ENCODE data around the gene TMEM53.

GRCh38 chr1:44681905-44682882, 7.9 kb upstream of the TMEM53 start:
- TF ChIP-seq CTCF (IDR thresholded peaks at IDR 0.05) (no peak), POLR2A (IDR thresholded peaks at IDR 0.05) (no peak), POLR2AphosphoS5 (IDR thresholded peaks at IDR 0.05) (no peak)

All from breast epithelium (tissue), 3 donors.